T-helper 1 cell (primary cell): Measurements from ENCODE around the gene RAPGEF2.
"Not testable (repeated sequence)": the region's sequence is repeated elsewhere in the genome, so short reads cannot be mapped to it uniquely, and the experiment has no call there.

Experiments used
- DNase-seq, 5 donors: peaks; one replicate each; pipeline ENCODE4 v3.0.0-alpha.2; 2012 to 2020

Gene RAPGEF2

GRCh38 chr4:159169404-159170302 is 66.8 kb downstream of the RAPGEF2 start:
- DNase-seq, result no peak

DNA sequence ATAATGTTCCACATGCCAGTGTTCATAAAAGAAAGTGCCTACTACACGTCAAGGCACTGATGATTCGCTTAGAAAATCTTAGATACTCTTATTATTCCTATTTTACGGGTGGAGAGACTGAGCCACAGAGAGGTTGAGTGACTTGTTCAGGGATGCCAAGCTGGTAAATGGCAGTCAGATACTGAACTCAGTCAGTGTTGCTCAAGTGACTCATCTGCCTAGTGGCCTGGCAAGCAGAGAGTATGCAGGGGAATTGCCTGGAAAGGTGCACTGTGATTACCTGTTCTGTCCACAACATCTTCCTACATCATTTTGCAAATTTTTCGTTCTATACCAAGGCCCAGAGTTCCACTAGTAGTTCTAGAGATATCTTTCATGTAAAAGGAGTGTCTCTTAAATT is 68.4 kb downstream of the RAPGEF2 start:
- no peak for DNase-seq

DNA sequence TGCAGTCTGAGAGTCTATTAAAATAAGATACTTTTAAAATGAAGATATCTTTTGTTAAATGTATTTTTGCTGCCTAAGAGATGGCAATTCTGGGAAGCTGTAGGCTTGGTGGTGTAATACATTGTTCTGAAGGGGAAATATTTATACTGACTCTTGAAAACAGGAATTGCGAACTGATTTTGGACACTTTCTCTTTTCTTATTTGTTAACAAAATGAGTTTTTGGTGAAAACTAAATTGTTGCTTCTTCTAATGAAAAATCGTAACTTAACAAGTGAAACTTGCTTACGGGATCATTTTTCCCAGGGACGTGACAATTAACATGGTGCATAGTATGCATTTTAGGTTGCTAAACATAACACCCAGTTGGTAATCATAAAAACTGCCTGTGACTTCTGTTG is 71.0 kb downstream of the RAPGEF2 start:
- DNase-seq, result no peak

DNA sequence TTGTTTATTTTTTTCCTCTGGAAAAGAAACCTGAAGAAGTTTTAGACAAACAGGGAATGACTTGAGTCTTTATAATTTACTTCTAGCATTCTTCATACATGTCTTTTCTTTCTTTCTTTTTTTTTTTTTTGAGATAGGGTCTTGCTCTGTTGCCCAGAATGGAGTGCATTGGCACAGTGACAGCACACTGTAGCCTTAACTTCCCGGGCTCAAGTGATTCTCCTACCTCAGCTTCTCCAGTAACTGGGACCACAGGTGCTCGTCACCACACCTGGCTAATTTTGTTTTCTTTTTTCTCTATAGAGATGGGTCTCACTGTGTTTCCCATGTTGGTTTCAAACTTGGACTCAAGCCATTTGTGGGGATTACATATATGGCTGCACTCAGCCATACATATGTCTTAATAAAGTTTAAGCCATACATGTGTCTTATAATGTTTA is 71.8 kb downstream of the RAPGEF2 start:
- DNase-seq, result no peak

GRCh38 chr4:159175085-159175988 is 72.5 kb downstream of the RAPGEF2 start:
- peak; percentile 14 to 75 (median 36) for DNase-seq

GRCh38 chr4:159175989-159176375 is 73.1 kb downstream of the RAPGEF2 start:
- no peak for DNase-seq

- DNase-seq, result no peak
Measured at GRCh38 chr4:159177265-159178150, 74.6 kb downstream of the RAPGEF2 start.

DNA sequence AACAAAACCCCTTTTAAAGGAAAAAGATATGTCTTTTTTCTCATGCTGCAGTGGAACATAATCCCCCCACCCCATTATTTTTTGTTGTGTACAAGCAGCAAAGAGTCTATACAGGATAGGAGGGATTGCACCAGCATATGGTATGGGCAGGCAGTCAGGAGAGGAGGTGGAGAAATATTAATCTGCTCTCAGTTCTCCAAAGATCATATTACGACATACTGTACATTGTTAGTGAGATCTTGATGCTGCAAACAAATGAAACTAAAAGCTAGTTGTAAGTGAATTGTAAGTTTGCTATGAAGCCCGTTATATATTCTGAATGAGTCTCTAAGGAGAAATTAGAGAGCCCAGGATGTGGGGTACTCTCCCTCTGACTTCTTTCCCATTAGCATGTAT is 75.3 kb downstream of the RAPGEF2 start:
- DNase-seq, result no peak

DNA sequence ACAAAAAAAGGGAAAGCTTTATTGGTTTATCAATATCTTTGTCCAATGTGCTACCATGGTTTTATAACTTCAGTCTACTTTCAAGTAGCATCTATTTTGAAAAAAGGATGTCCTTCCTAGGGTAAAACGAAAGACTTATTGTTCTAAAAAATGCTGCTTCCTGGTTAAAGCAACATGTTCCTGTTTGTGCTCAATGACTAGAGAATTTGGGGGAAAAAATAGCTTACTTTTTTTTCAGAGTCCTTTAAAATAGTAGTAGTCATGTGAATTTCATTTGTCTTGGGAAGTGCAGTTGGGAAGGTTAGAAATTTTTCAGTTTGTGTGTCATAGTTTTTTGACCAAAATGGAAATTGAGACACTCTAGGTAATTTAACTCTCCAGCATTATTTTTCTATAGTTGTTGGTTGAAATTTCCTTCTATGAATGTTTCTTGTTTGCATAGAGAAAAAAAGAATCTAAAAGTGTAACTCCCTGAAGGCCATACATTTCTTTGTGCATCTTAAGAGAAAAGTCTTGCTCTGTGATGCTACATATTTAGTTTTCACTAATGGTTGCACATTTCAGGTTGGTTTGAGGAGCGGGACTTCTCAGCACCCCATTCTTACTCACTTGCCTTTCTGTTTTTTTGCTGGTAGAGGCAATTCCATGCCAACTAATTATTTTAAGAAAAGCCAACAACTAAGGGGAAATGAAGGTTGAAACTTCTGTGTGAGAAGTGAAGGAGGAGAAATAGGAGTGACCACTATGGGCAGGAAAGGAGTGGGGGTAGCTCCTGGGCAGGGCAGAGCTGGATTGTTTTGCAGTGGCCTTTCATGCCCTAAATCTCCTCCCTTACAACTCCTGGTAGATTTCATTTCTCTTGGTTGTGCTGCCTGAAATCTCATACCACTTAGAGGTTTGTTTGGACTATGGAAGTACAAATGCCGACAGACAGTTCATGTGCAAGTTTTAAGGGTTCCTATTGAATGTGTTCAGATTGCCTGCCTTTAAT is 76.4 kb downstream of the RAPGEF2 start:
- no peak for DNase-seq

- not testable (repeated sequence) for DNase-seq
Measured at GRCh38 chr4:159183885-159184605, 81.2 kb downstream of the RAPGEF2 start.

DNA sequence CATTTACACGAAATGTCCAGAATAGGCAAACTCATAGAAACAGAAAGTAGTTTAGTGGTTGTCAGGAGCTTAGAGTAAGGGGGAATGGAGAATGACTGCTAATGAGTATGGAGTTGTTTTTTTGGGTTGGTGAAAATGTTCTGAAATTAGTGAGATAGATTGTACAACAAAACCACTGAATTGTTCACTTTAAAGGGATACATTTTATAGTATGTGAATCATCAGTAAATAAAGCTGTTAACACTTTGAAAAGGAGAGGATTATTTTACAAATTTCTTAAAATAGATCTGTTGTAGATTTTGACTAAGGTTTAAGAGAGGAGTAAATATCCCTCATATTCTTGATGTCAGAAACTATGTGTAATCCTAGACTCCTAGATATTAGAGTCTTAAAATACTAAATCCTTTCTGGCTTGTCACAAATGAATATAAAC is 82.7 kb downstream of the RAPGEF2 start:
- DNase-seq, result no peak

DNA sequence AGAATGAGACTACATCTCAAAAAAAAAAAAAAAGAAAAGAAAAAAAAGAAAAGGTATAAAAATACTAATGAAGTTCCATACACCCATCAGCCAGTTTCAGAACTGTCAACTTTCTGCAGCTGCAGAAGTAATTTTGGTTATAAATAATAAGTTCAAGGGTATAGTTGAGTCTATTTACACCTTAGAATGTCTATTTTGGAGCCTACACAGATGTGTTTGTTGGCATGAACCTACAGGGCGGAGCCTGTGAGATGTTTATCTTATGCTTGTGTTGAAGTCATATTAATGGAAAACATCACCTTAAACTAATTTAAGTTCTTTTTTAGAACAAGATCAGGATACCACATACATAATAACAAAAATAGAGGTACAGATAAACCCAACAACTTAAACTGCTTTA is 85.8 kb downstream of the RAPGEF2 start:
- DNase-seq, result no peak

- no peak for DNase-seq
Measured at GRCh38 chr4:159190651-159191050, 87.8 kb downstream of the RAPGEF2 start.

DNA sequence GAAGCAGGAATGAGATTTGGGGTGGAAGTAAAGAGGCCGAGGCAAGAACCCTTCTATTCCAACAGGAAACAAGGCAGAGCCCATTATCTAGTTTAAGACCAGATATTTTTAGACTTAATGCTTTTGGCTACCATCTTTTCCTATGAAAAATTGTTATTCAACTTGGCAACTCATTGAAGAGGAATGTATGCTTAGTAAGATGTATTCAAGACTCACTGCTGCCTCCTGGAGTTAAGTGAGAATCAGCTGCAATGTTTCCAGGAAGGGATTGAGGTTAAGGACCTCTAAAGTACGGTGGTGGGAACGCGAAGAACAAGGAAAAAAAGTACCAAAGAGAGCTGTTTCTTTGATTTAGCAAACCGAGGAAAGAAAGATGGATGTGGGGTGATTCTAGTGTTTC is 89.1 kb downstream of the RAPGEF2 start:
- DNase-seq, result no peak

DNA sequence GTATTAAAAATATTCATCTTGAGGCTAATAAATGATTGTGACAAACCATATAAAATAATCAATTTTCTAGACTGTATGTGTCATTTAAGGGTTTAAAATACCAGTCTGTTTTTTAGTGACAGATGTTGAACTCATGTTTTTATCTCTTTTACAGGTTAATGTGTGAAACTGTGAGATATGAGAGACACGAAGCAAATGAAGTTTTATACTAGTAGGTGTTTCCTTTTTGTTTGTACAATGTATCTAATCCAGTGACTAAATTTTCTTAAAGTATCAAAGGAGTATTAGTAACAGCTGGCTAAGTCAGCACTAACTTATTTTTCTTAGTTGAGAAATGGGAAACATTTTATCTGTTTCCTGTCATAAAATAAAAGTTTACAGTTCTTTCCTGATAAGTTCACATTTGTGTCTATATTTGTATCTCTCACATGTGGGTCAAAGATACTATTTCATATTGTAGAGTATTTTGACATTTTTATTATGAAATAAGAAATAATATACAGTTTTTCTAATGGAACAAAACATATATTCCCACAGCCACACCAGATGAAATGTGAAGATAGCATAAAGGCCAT is 90.3 kb downstream of the RAPGEF2 start:
- DNase-seq, result no peak

- no peak for DNase-seq
Measured at GRCh38 chr4:159195361-159195769, 92.5 kb downstream of the RAPGEF2 start.

GRCh38 chr4:159197260-159197884 is 94.5 kb downstream of the RAPGEF2 start:
- DNase-seq, result no peak

DNA sequence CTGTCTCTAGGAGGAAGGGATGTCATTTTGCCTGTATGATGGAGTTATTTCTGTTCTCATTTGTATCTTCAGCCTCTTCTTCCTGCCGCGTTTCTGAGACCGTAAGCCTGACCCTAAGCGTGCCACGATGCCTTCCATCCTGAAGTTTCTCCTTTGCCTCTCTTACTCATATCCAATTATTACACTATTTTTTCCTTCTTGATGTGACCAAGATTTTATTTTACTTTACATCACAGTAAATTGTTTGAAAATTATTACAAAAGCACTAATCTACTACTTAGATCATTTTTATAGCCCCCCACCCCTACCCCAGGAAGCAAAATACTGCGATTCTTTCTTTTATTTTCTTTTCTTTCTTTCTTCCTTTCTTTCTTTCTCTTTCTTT is 95.0 kb downstream of the RAPGEF2 start:
- no peak for DNase-seq

- DNase-seq, result no peak
Measured at GRCh38 chr4:159199826-159200225, 96.9 kb downstream of the RAPGEF2 start.

DNA sequence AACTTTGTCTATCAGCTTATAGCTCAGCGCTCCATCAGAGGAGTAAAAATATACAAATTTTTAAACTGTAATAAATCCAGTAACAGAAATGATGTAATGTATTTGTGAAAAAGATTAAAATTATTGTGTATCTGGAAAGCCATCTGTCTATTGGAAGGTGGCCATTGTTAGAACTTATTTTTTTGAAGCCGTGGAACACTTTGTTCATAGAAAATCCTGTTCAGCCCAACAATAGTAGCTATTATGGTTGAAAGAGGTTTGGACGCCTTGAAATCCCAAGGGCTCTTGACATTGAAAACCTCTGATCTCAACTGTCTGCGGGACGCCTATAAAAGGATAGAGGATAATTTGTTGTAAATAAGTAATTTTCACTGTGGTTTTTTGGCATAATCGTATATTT is 98.3 kb downstream of the RAPGEF2 start:
- no peak for DNase-seq
